GM12878 (cell line): ENCODE data around the gene BCAS2. TPM values are rescaled to one million over a fixed set of nuclear protein-coding genes. Genes with fewer than 3 reads are reported as not detected.

Source experiments
- BCL11A ChIP-seq: IDR thresholded peaks from 2 replicates; pipeline ENCODE4 v1.6.1; 2011; ENCODE audit warnings: low read depth, low read length
- BMI1 ChIP-seq: fragments of 450-650 bp; IDR thresholded peaks from 2 replicates; pipeline ENCODE4 v1.6.1; 2016; ENCODE audit warnings: mild to moderate bottlenecking, moderate library complexity, borderline replicate concordance
- CBX3 ChIP-seq: fragments of 200-600 bp; sonication (generic); IDR thresholded peaks from 2 replicates; pipeline ENCODE4 v1.6.1; 2016; ENCODE audit warnings: low read depth, borderline replicate concordance
- CEBPB ChIP-seq, 2 experiments: fragments of 150-350 bp in 1 of 2; IDR thresholded peaks; 2 replicates each; pipeline ENCODE4 v1.6.1; 2012 to 2014; ENCODE audit warnings: low read depth in 2 of 2, low read length in 2 of 2, borderline replicate concordance in 1 of 2, inconsistent platforms in 1 of 2
- EGR1 ChIP-seq, 2 experiments: IDR thresholded peaks; 1 replicate in 1 of 2; 2 replicates in 1 of 2; pipeline ENCODE4 v1.6.1; 2011 to 2012; ENCODE audit warnings: low read depth in 2 of 2, low read length in 2 of 2, borderline replicate concordance in 1 of 2, mild to moderate bottlenecking in 1 of 2, moderate library complexity in 1 of 2
- HCFC1 ChIP-seq: fragments of 150-350 bp; IDR thresholded peaks from 2 replicates; pipeline ENCODE4 v1.6.1; 2014; ENCODE audit warnings: low read length
- IKZF2 ChIP-seq, 2 experiments: fragments of 450-650 bp; IDR thresholded peaks; 2 replicates each; pipeline ENCODE4 v1.6.1; 2017; ENCODE audit warnings: mild to moderate bottlenecking in 2 of 2, moderate library complexity in 2 of 2
- MXI1 ChIP-seq: fragments of 150-350 bp; IDR thresholded peaks from 2 replicates; pipeline ENCODE4 v1.6.1; 2011; ENCODE audit warnings: low read depth, mild to moderate bottlenecking, inconsistent platforms, low read length, improper control_type of control experiment
- NFXL1 ChIP-seq: fragments of 450-650 bp; IDR thresholded peaks from 2 replicates; pipeline ENCODE4 v1.6.1; 2017; ENCODE audit warnings: antibody characterized with exemption, mild to moderate bottlenecking, borderline replicate concordance
- NFYB ChIP-seq: IDR thresholded peaks from 2 replicates; pipeline ENCODE4 v1.6.1; 2011; ENCODE audit warnings: low read depth, mild to moderate bottlenecking, low read length, improper control_type of control experiment, moderate library complexity; ENCODE audit not compliant: insufficient read depth
- PAX5 ChIP-seq: IDR thresholded peaks from 2 replicates; pipeline ENCODE4 v1.6.1; 2011; ENCODE audit warnings: low read depth, low read length, borderline replicate concordance
- RAD51 ChIP-seq: fragments of 450-650 bp; IDR thresholded peaks from 2 replicates; pipeline ENCODE4 v1.6.1; 2016; ENCODE audit warnings: moderate library complexity, mild to moderate bottlenecking, inconsistent platforms
- RCOR1 ChIP-seq: conservative IDR thresholded peaks from 2 replicates; pipeline ENCODE4 v1.6.1; 2012; ENCODE audit warnings: low read depth, low read length, improper control_type of control experiment
- SIX5 ChIP-seq: IDR thresholded peaks from 2 replicates; pipeline ENCODE4 v1.6.1; 2011; ENCODE audit warnings: mild to moderate bottlenecking, low read depth, low read length, moderate library complexity; ENCODE audit not compliant: severe bottlenecking
- SUZ12 ChIP-seq: fragments of 200-600 bp; sonication (generic); IDR thresholded peaks from one replicate; pipeline ENCODE4 v1.6.1; 2018; ENCODE audit warnings: antibody characterized with exemption, mild to moderate bottlenecking; ENCODE audit not compliant: unreplicated experiment
- TCF7 ChIP-seq: IDR thresholded peaks from 2 replicates; pipeline ENCODE4 v1.6.1; 2014; ENCODE audit warnings: antibody characterized with exemption, borderline replicate concordance
- polyA plus RNA-seq, 11 experiments: library from polyadenylated mRNA; depleted of rRNA in 4 of 11; unstranded in 6 of 11; stranded (reverse) in 5 of 11; fragments of >200 nt; fragmentation: Nextera tagmentation in 4 of 11; fragmentation: Illumina TruSeq in 1 of 11; extraction: Ambion mirVana in 4 of 11; extraction: Trizol in 1 of 11; gene quantifications; 1 replicate in 1 of 11; 2 replicates in 10 of 11; pipeline versions ENCODE4 v1.2.1 to v1.2.3, GENCODE V29; 2011 to 2016; ENCODE audit warnings: inconsistent platforms in 2 of 11, missing spikeins in 2 of 11, low read depth in 1 of 11
- total RNA-seq, 4 experiments: library from RNA; depleted of rRNA in 3 of 4; stranded (reverse); fragments of >200 nt in 3 of 4; fragmentation: Illumina TruSeq in 1 of 4; extraction: Trizol in 1 of 4; gene quantifications; 2 replicates each; pipeline versions ENCODE4 v1.2.1 to v1.2.3, GENCODE V29; 2013 to 2021
- TF ChIP-seq, protein P1 (sequence below): fragments of 450-650 bp; IDR thresholded peaks from 2 replicates; pipeline ENCODE4 v1.6.1; 2018; ENCODE audit warnings: mild to moderate bottlenecking, low read depth, moderate library complexity; ENCODE audit not compliant: partially characterized antibody
- TF ChIP-seq, protein P2 (sequence below): IDR thresholded peaks from 2 replicates; pipeline ENCODE4 v1.6.1; 2011; ENCODE audit warnings: low read depth, low read length, improper control_type of control experiment, borderline replicate concordance
- TF ChIP-seq, protein P3 (sequence below): IDR thresholded peaks from 2 replicates; pipeline ENCODE4 v1.6.1; 2012; ENCODE audit warnings: mild to moderate bottlenecking, low read depth, low read length
- TF ChIP-seq, protein P4 (sequence below): IDR thresholded peaks from 2 replicates; pipeline ENCODE4 v1.6.1; 2011; ENCODE audit warnings: low read depth, mild to moderate bottlenecking, low read length, moderate library complexity, borderline replicate concordance; ENCODE audit errors: extremely low read depth
- TF ChIP-seq, protein P5 (sequence below): IDR thresholded peaks from 2 replicates; pipeline ENCODE4 v1.6.1; 2011; ENCODE audit warnings: borderline replicate concordance, low read depth, mild to moderate bottlenecking, moderate library complexity, mixed read lengths, low read length; ENCODE audit not compliant: insufficient read depth; ENCODE audit errors: extremely low read length

Gene BCAS2
- total and polyA plus RNA-seq, 10 of the 15 experiments (the other 5 are each of a cell fraction or from before 2014, with no cell fraction given) = 37.3 to 129 (median 60.7) TPM

DNA sequence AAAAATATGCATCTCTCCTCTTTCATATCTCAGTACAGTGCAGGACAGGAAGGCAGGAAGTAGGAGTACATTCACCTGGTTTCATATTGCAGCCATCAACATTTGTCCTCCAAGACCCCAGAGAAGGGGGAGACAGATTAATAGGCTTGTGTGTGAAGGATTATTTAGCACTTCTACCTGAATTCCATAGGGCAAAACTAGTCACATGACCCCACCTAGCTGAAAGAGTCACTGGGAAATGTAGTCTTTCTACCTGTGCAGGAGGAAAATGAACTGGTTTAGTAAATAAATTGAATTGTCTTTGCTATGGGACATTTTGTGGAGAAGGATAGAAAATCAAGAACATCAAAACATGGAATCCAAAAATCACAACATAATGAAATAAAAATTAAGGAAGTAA is 56.5 kb downstream of the BCAS2 start (continued):
- TF ChIP-seq, protein P1, sequence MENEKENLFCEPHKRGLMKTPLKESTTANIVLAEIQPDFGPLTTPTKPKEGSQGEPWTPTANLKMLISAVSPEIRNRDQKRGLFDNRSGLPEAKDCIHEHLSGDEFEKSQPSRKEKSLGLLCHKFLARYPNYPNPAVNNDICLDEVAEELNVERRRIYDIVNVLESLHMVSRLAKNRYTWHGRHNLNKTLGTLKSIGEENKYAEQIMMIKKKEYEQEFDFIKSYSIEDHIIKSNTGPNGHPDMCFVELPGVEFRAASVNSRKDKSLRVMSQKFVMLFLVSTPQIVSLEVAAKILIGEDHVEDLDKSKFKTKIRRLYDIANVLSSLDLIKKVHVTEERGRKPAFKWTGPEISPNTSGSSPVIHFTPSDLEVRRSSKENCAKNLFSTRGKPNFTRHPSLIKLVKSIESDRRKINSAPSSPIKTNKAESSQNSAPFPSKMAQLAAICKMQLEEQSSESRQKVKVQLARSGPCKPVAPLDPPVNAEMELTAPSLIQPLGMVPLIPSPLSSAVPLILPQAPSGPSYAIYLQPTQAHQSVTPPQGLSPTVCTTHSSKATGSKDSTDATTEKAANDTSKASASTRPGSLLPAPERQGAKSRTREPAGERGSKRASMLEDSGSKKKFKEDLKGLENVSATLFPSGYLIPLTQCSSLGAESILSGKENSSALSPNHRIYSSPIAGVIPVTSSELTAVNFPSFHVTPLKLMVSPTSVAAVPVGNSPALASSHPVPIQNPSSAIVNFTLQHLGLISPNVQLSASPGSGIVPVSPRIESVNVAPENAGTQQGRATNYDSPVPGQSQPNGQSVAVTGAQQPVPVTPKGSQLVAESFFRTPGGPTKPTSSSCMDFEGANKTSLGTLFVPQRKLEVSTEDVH = no peak
- TF ChIP-seq BCL11A (no peak), RAD51 (peak; percentile 73), HCFC1 (peak; percentile 57; the same call in 1 of the 2 replicates), SUZ12 (no peak), TCF7 (no peak), BMI1 (no peak), NFXL1 (no peak), PAX5 (no peak), SIX5 (peak; percentile 63), IKZF2 (IDR thresholded peaks at IDR 0.05) (no peak), CBX3 (no peak), CEBPB (IDR thresholded peaks at IDR 0.05; ENCODE audit: borderline replicate concordance in 1 of 2, low read depth in 2 of 2, low read length in 2 of 2) (no peak), MXI1 (no peak), EGR1 (IDR thresholded peaks at IDR 0.05; ENCODE audit: borderline replicate concordance in 1 of 2, low read depth in 2 of 2, low read length in 2 of 2) (no peak), NFYB (0 out of 2 replicates have a peak, but pooled peaks have one; percentile 22), RCOR1 (no peak)
- TF ChIP-seq, protein P2, sequence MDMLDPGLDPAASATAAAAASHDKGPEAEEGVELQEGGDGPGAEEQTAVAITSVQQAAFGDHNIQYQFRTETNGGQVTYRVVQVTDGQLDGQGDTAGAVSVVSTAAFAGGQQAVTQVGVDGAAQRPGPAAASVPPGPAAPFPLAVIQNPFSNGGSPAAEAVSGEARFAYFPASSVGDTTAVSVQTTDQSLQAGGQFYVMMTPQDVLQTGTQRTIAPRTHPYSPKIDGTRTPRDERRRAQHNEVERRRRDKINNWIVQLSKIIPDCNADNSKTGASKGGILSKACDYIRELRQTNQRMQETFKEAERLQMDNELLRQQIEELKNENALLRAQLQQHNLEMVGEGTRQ = no peak; the same call in 1 of the 2 replicates
- TF ChIP-seq, protein P3, sequence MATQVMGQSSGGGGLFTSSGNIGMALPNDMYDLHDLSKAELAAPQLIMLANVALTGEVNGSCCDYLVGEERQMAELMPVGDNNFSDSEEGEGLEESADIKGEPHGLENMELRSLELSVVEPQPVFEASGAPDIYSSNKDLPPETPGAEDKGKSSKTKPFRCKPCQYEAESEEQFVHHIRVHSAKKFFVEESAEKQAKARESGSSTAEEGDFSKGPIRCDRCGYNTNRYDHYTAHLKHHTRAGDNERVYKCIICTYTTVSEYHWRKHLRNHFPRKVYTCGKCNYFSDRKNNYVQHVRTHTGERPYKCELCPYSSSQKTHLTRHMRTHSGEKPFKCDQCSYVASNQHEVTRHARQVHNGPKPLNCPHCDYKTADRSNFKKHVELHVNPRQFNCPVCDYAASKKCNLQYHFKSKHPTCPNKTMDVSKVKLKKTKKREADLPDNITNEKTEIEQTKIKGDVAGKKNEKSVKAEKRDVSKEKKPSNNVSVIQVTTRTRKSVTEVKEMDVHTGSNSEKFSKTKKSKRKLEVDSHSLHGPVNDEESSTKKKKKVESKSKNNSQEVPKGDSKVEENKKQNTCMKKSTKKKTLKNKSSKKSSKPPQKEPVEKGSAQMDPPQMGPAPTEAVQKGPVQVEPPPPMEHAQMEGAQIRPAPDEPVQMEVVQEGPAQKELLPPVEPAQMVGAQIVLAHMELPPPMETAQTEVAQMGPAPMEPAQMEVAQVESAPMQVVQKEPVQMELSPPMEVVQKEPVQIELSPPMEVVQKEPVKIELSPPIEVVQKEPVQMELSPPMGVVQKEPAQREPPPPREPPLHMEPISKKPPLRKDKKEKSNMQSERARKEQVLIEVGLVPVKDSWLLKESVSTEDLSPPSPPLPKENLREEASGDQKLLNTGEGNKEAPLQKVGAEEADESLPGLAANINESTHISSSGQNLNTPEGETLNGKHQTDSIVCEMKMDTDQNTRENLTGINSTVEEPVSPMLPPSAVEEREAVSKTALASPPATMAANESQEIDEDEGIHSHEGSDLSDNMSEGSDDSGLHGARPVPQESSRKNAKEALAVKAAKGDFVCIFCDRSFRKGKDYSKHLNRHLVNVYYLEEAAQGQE = no peak
- TF ChIP-seq, protein P4, sequence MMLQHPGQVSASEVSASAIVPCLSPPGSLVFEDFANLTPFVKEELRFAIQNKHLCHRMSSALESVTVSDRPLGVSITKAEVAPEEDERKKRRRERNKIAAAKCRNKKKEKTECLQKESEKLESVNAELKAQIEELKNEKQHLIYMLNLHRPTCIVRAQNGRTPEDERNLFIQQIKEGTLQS = peak; percentile 39; the same call in 1 of the 2 replicates
- TF ChIP-seq, protein P5, sequence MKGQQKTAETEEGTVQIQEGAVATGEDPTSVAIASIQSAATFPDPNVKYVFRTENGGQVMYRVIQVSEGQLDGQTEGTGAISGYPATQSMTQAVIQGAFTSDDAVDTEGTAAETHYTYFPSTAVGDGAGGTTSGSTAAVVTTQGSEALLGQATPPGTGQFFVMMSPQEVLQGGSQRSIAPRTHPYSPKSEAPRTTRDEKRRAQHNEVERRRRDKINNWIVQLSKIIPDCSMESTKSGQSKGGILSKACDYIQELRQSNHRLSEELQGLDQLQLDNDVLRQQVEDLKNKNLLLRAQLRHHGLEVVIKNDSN = peak; percentile 27
